B cell (primary cell): Measurements from ENCODE around the gene CCNC. TPM values are rescaled to one million over a fixed set of nuclear protein-coding genes. Genes with fewer than 3 reads are reported as not detected.

ENCODE experiments used
- ATAC-seq: fragments of 200-7000 bp; cut with Tn5 transposase; one replicate; pipeline ENCODE4 v1.10.0; 2021; ENCODE audit warnings: low read depth, mild to moderate bottlenecking, moderate number of reproducible peaks, moderate library complexity
- CTCF ChIA-PET: fragments of 350-600 bp; sonication (Branson Sonifier 250); formaldehyde crosslinking; loops from one replicate; lab custom pipeline; 2021; ENCODE audit warnings: antibody characterized with exemption, inconsistent platforms; lab: Charles Lee
- POLR2A ChIA-PET: fragments of 350-600 bp; sonication (Branson Sonifier 250); formaldehyde crosslinking; loops from one replicate; lab custom pipeline; 2021; ENCODE audit warnings: antibody characterized with exemption; lab: Charles Lee
- DNase-seq: peaks from one replicate; pipeline ENCODE4 v3.0.0; 2013
- H2AFZ ChIP-seq: 2 replicates; pipeline ENCODE4 v1.6.1; 2012; ENCODE audit warnings: mild to moderate bottlenecking, low read depth, low read length; ENCODE audit not compliant: insufficient read depth, poor library complexity, severe bottlenecking
- H3K27ac ChIP-seq, 2 donors: 1 replicate in 1 of 2; 2 replicates in 1 of 2; pipeline ENCODE4 v1.5.1; 2012 to 2013; ENCODE audit warnings: low read length in 2 of 2, mild to moderate bottlenecking in 2 of 2, moderate library complexity in 1 of 2
- H3K27me3 ChIP-seq, 4 experiments: fragments of 200-600 bp in 1 of 4; sonication (generic) in 1 of 4; replicated peaks in 1 of 4; 1 replicate in 2 of 4; 2 replicates in 2 of 4; pipeline versions ENCODE4 v1.6.1 to v1.7.0; 2013 to 2016; ENCODE audit warnings: low read length in 3 of 4, mild to moderate bottlenecking in 2 of 4, mixed read lengths in 1 of 4, moderate library complexity in 1 of 4; ENCODE audit not compliant: insufficient read depth in 4 of 4, control insufficient read depth in 3 of 4; ENCODE audit errors: control extremely low read depth in 1 of 4
- H3K36me3 ChIP-seq, 2 experiments: replicated peaks in 1 of 2; 1 replicate in 1 of 2; 2 replicates in 1 of 2; pipeline versions ENCODE4 v1.6.1 to v1.7.1; 2013; ENCODE audit warnings: low read length in 1 of 2; ENCODE audit not compliant: insufficient read depth in 2 of 2, control insufficient read depth in 1 of 2; ENCODE audit errors: control extremely low read depth in 1 of 2, extremely low read depth in 1 of 2
- H3K4me1 ChIP-seq, 2 donors: fragments of 200-600 bp in 1 of 2; sonication (generic) in 1 of 2; 1 replicate in 1 of 2; 2 replicates in 1 of 2; pipeline versions ENCODE4 v1.5.1 to v1.6.1; 2013 to 2017; ENCODE audit warnings: low read length in 2 of 2; ENCODE audit not compliant: control insufficient read depth in 2 of 2, insufficient read depth in 2 of 2
- H3K4me2 ChIP-seq: replicated peaks from 2 replicates; pipeline ENCODE3; 2012; ENCODE audit warnings: mild to moderate bottlenecking, low read depth, low read length; ENCODE audit not compliant: poor library complexity, severe bottlenecking
- H3K4me3 ChIP-seq, 5 experiments: fragments of 200-600 bp in 1 of 5; sonication (generic) in 1 of 5; 1 replicate in 3 of 5; 2 replicates in 2 of 5; pipeline versions ENCODE4 v1.5.1 to v1.7.0; 2011 to 2016; ENCODE audit warnings: low read length in 4 of 5, mild to moderate bottlenecking in 4 of 5, low read depth in 2 of 5, control low read depth in 1 of 5, moderate library complexity in 1 of 5; ENCODE audit not compliant: insufficient read depth in 1 of 5; ENCODE audit errors: control extremely low read depth in 1 of 5, extremely low read depth in 1 of 5
- H3K79me2 ChIP-seq: fragments of 200-600 bp; sonication (generic); one replicate; pipeline ENCODE4 v1.6.0; 2016; ENCODE audit warnings: low read length; ENCODE audit not compliant: control insufficient read depth, insufficient read depth
- H3K9ac ChIP-seq: fragments of 200-600 bp; sonication (generic); 2 replicates; pipeline ENCODE4 v1.6.1; 2017; ENCODE audit warnings: mild to moderate bottlenecking, low read length, moderate library complexity
- H3K9me3 ChIP-seq, 3 donors: one replicate each; pipeline versions ENCODE4 v1.6.1 to v1.7.1; 2013; ENCODE audit warnings: low read length in 2 of 3; ENCODE audit not compliant: control insufficient read depth in 2 of 3, insufficient read depth in 1 of 3; ENCODE audit errors: control extremely low read depth in 1 of 3
- H4K20me1 ChIP-seq: 2 replicates; pipeline ENCODE4 v1.6.0; 2012; ENCODE audit warnings: mild to moderate bottlenecking, low read length; ENCODE audit not compliant: insufficient read depth, control insufficient read depth, poor library complexity, severe bottlenecking
- H3K27ac Mint-ChIP-seq: one replicate; pipeline ENCODE4 v1.8.0; 2021; ENCODE audit warnings: mixed read lengths
- H3K27me3 Mint-ChIP-seq: one replicate; pipeline ENCODE4 v1.8.0; 2021; ENCODE audit warnings: mixed read lengths
- H3K4me1 Mint-ChIP-seq: one replicate; pipeline ENCODE4 v1.8.0; 2021; ENCODE audit warnings: mixed read lengths
- H3K4me3 Mint-ChIP-seq: one replicate; pipeline ENCODE4 v1.8.0; 2021; ENCODE audit warnings: mixed read lengths
- H3K9me3 Mint-ChIP-seq: one replicate; pipeline ENCODE4 v1.8.0; 2022; ENCODE audit warnings: mixed read lengths; ENCODE audit not compliant: insufficient read depth
- CTCF ChIP-seq: fragments of 200-600 bp; IDR thresholded peaks from one replicate; pipeline ENCODE4 v1.8.0; 2022; ENCODE audit warnings: antibody characterized with exemption, mild to moderate bottlenecking
- EZH2 ChIP-seq: IDR thresholded peaks from 2 replicates; pipeline ENCODE4 v1.6.1; 2012; ENCODE audit warnings: borderline replicate concordance, low read depth, mild to moderate bottlenecking, moderate library complexity, low read length; ENCODE audit not compliant: insufficient read depth, poor library complexity, severe bottlenecking
- WGBS: methylation state at CpG from one replicate; pipeline ENCODE4 v1.1.5; 2013; ENCODE audit warnings: missing lambda C conversion rate; ENCODE audit not compliant: insufficient coverage; 5-methylcytosine and 5-hydroxymethylcytosine counted together
- intact Hi-C: fragments of 100-400 bp; cut with micrococcal nuclease; formaldehyde crosslinking; loops from one replicate; pipeline ENCODE4 v1.10.0; 2022
- polyA plus RNA-seq: library from polyadenylated mRNA; depleted of rRNA; stranded (reverse); fragments of >200 nt; gene quantifications from 2 replicates; pipeline ENCODE4 v1.2.3, GENCODE V29; 2012
- total RNA-seq, 2 donors: library from RNA; stranded (reverse); fragments of 120-200 nt in 1 of 2; gene quantifications; 1 replicate in 1 of 2; 2 replicates in 1 of 2; pipeline versions ENCODE4 v1.2.3 to v1.2.4, GENCODE V29; 2013 to 2022

Gene CCNC
- total and polyA plus RNA-seq, 2 donors (not counting 1 experiment from before 2014, with no cell fraction given): 12.5 to 45.1 TPM

DNA sequence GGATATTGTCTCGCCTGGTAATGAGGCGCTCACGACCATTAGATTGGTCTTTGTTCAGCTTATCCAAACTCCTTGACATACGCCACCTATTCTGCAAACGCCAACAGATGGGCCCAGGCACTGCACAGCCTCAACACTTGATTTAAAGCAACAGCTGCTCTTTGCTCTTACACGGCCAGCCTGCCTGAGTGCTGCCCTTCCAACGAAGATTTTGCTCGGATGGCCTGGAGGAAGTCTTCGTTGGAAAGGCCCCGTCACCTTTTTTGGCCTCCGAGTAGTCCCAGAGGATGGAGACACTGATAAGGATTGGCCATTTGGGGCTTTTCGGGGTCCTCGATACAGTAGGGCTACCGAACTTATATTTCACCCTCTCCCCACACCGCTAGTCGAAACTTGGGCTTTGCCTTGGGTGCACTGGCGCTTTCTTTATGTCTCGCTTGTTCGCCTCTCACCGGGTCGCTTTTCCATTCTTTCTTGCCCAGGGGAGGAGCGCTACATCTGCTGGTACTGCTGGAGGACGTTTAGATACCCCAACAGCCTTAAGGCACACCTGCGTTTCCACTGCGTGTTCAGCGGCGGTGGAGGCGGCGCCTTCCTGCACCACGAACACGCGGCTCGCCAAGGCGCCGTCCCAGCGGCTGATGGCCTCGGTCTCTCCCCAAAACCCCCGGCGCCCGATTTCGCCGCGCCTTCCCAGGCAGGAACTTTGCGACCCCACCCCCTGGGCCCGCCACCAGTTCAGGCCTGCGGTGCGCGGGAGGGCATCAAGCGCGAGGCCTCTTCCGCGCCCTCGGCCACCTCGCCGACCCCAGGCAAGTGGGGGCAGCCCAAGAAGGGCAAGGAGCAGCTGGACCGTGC lies 44.3 kb upstream of the CCNC start:
- no peak overlapping the region for H3K27ac ChIP-seq
- peaks cover 21 to 33% of the 10 kb centered on the region in 2 donors for H3K4me1 ChIP-seq
- H3K9me3 ChIP-seq: peaks cover 0 to 34% (median 0%) of the 10 kb centered on the region in 3 donors
- peak overlapping the region; percentile 81 for H2AFZ ChIP-seq
- H3K27me3 ChIP-seq: peaks cover 0 to 80% (median 73%) of the 10 kb centered on the region in 4 experiments
- peak overlapping the region in 4 of 5 experiments; percentile 23 to 68 (median 52) for H3K4me3 ChIP-seq
- ATAC-seq (no peak), DNase-seq (peak; percentile 54)
- ChIA-PET CTCF (interaction anchor here (0.7 to 2.0 kb wide), 6 partner anchors 11 to 142 kb away, joined by 3 to 8 read pairs (median 3); partner anchors contain the start of gene CCNC), POLR2A (no interaction called here)
- Mint-ChIP-seq H3K4me1 (peaks cover 9% of the 10 kb centered on the region), H3K27ac (peak overlapping the region; percentile 50), H3K9me3 (no peaks in the 10 kb centered on the region), H3K27me3 (peaks cover 75% of the 10 kb centered on the region), H3K4me3 (peak overlapping the region; percentile 65)
- no peaks in the 10 kb centered on the region for H3K79me2 ChIP-seq
- WGBS: 12% methylated on average over 52 of the region's 56 CpGs
- H3K4me2 ChIP-seq: peak overlapping the region; percentile 97
- intact Hi-C loops: loop anchor here (5.0 kb wide), 3 partner anchors 145 to 845 kb away; no protein-coding TSS in a partner anchor
- H4K20me1 ChIP-seq: no peaks in the 10 kb centered on the region
- no peaks in the 10 kb centered on the region for H3K36me3 ChIP-seq
- no peak for TF ChIP-seq EZH2
- TF ChIP-seq CTCF: no peak
- peak overlapping the region; percentile 65 for H3K9ac ChIP-seq

- Histone ChIP-seq H3K36me3 (no peaks in the 10 kb centered on the region), H3K4me2 (no peak overlapping the region), H4K20me1 (no peaks in the 10 kb centered on the region), H3K9ac (no peak overlapping the region), H2AFZ (no peak overlapping the region), H3K79me2 (no peaks in the 10 kb centered on the region), H3K4me1 (peaks cover 21 to 47% of the 10 kb centered on the region in 2 donors), H3K9me3 (peaks cover 0 to 48% (median 0%) of the 10 kb centered on the region in 3 donors), H3K4me3 (no peak overlapping the region), H3K27ac (no peak overlapping the region), H3K27me3 (peaks cover 0 to 85% (median 73%) of the 10 kb centered on the region in 4 experiments)
- intact Hi-C loops: loop anchor here (5.0 kb wide), 3 partner anchors 144 to 846 kb away; no protein-coding TSS in a partner anchor
- no peak overlapping the region for H3K27ac Mint-ChIP-seq
- H3K9me3 Mint-ChIP-seq: no peaks in the 10 kb centered on the region
- peaks cover 78% of the 10 kb centered on the region for H3K27me3 Mint-ChIP-seq
- peaks cover 11% of the 10 kb centered on the region for H3K4me1 Mint-ChIP-seq
- DNase-seq: peak; percentile 31
- no CpG with 5 or more reads among the region's 3 CpGs for WGBS
- ChIA-PET POLR2A (no interaction called here), CTCF (interaction anchor here (0.9 to 2.0 kb wide), 4 partner anchors 9 to 770 kb away, joined by 3 to 8 read pairs (median 4); no protein-coding TSS in a partner anchor)
- TF ChIP-seq CTCF (no peak), EZH2 (no peak)
- H3K4me3 Mint-ChIP-seq: no peak overlapping the region
- no peak for ATAC-seq
Measured at GRCh38 chr6:99611148-99611547, 42.7 kb upstream of the CCNC start.
